ENCODE results near the gene RFTN1. TPM values are rescaled to one million over a fixed set of nuclear protein-coding genes. Genes with fewer than 3 reads are reported as not detected.

RFTN1 gene
- total and polyA plus RNA-seq, 2 of the 8 experiments (the other 6 are each of a cell fraction or from before 2014, with no cell fraction given) = 4.6 to 6.7 TPM

GRCh38 chr3:16426029-16426400, 87.5 kb downstream of the RFTN1 start:
- CTCF ChIA-PET (ENCODE audit: partially characterized antibody) = interaction anchor here (1.0 to 1.1 kb wide), 2 partner anchors 59 to 124 kb away, joined by 3 read pairs; no protein-coding TSS in a partner anchor
- H3K4ac ChIP-seq (replicated peaks; ENCODE audit: insufficient read length, low read depth, low read length) = no peak overlapping the region
- TF ChIP-seq TAF7 (optimal IDR thresholded peaks at IDR 0.05; ENCODE audit: borderline replicate concordance, low read depth, low read length) = no peak
- TF ChIP-seq ATF3 (IDR thresholded peaks at IDR 0.05; ENCODE audit: insufficient read depth, low read depth, low read length) = no peak
- TF ChIP-seq JUND (IDR thresholded peaks at IDR 0.05; ENCODE audit: low read length) = no peak
- no peak for TF ChIP-seq SAP30 (IDR thresholded peaks at IDR 0.05; ENCODE audit: insufficient read depth, insufficient replicate concordance, low read length)
- no peak for TF ChIP-seq SIN3A (conservative IDR thresholded peaks at IDR 0.05 in 1 of 2, IDR thresholded peaks at IDR 0.05 in 1 of 2; ENCODE audit: low read depth in 1 of 2, low read length in 2 of 2)
- no peak for TF ChIP-seq TAF1 (IDR thresholded peaks at IDR 0.05; ENCODE audit: low read depth, low read length)
- TF ChIP-seq FOSL1 (IDR thresholded peaks at IDR 0.05; ENCODE audit: insufficient read depth, low read depth, low read length) = no peak
- no peak for TF ChIP-seq MAFK (IDR thresholded peaks at IDR 0.05; ENCODE audit: low read depth, low read length)
- TF ChIP-seq CBX8 (IDR thresholded peaks at IDR 0.05; ENCODE audit: borderline replicate concordance, low read depth, low read length) = no peak
- TF ChIP-seq SIRT6 (IDR thresholded peaks at IDR 0.05; ENCODE audit: low read length) = no peak
- TF ChIP-seq YY1 (IDR thresholded peaks at IDR 0.05; ENCODE audit: low read depth, low read length) = no peak
- TF ChIP-seq BRCA1 (IDR thresholded peaks at IDR 0.05; ENCODE audit: low read depth, low read length) = no peak
- no peak for TF ChIP-seq RFX5 (IDR thresholded peaks at IDR 0.05; ENCODE audit: borderline replicate concordance, low read depth, low read length)
- no peak for TF ChIP-seq CREB1 (IDR thresholded peaks at IDR 0.05)
- TF ChIP-seq CBX5 (IDR thresholded peaks at IDR 0.05; ENCODE audit: low read depth, low read length) = no peak

More at GRCh38 chr3:16426029-16426400, 87.5 kb downstream of the RFTN1 start:
- Histone ChIP-seq H3K27me3 (replicated peaks in 1 of 4; ENCODE audit: control insufficient read depth in 3 of 4, extremely low read depth in 1 of 4, insufficient read depth in 3 of 4, low read length in 3 of 4) (no peaks in the 10 kb centered on the region), H3K4me3 (ENCODE audit: extremely low read depth in 1 of 4, insufficient read depth in 2 of 4, low read depth in 3 of 4, low read length in 4 of 4) (no peak overlapping the region), H3K18ac (ENCODE audit: extremely low read depth, low read length) (no peak overlapping the region), H2BK5ac (ENCODE audit: low read depth, low read length) (no peak overlapping the region), H3K23ac (ENCODE audit: insufficient read length) (no peak overlapping the region), H3K4me2 (ENCODE audit: insufficient read depth in 1 of 2, low read depth in 2 of 2, low read length in 2 of 2) (no peak overlapping the region), H2BK120ac (replicated peaks; ENCODE audit: low read depth, low read length) (no peak overlapping the region), H3K4me1 (replicated peaks in 1 of 4; ENCODE audit: control insufficient read depth in 3 of 4, insufficient read depth in 4 of 4, low read length in 3 of 4) (peaks cover 0 to 2% (median 0%) of the 10 kb centered on the region in 4 experiments; a peak in 1 of 7 replicates), H4K20me1 (replicated peaks in 1 of 2; ENCODE audit: control insufficient read depth in 1 of 2, insufficient read depth in 2 of 2, low read length in 2 of 2) (no peaks in the 10 kb centered on the region), H2BK12ac (ENCODE audit: low read depth, low read length) (no peak overlapping the region), H4K91ac (replicated peaks; ENCODE audit: insufficient read length, low read length) (no peak overlapping the region), H3K23me2 (ENCODE audit: low read depth, low read length) (no peaks in the 10 kb centered on the region), H4K5ac (ENCODE audit: insufficient read length, low read depth, low read length) (no peak overlapping the region), H2AFZ (ENCODE audit: low read length) (no peak overlapping the region), H2AK5ac (ENCODE audit: low read depth, low read length) (no peak overlapping the region), H2BK20ac (ENCODE audit: low read length) (no peak overlapping the region), H3K56ac (replicated peaks; ENCODE audit: insufficient read length, low read depth, low read length) (no peak overlapping the region), H3K14ac (ENCODE audit: insufficient read length) (no peak overlapping the region), H3K9ac (replicated peaks in 1 of 4; ENCODE audit: extremely low read depth in 1 of 4, low read depth in 3 of 4, low read length in 3 of 4) (no peak overlapping the region), H4K8ac (ENCODE audit: extremely low read depth, insufficient read depth, low read length) (no peak overlapping the region), H3K79me2 (ENCODE audit: control insufficient read depth in 1 of 2, insufficient read depth in 2 of 2, low read length in 2 of 2) (no peaks in the 10 kb centered on the region), H3K79me1 (ENCODE audit: low read depth, low read length) (no peaks in the 10 kb centered on the region), H3K27ac (ENCODE audit: low read depth, low read length) (no peak overlapping the region), H2BK15ac (ENCODE audit: low read length) (no peak overlapping the region), H3K36me3 (ENCODE audit: control insufficient read depth in 2 of 4, insufficient read depth in 4 of 4, low read length in 3 of 4) (no peaks in the 10 kb centered on the region), H3K9me3 (ENCODE audit: insufficient read depth in 2 of 2, low read depth in 1 of 2, low read length in 1 of 2) (no peaks in the 10 kb centered on the region)
- 87% methylated on average over 13 of the region's 13 CpGs; no CpG with 5 or more reads in 1 of the 2 experiments for WGBS, 2 experiments (ENCODE audit: extremely low coverage in 1 of 2, insufficient coverage in 1 of 2, insufficient read length in 1 of 2, insufficient replicate concordance in 2 of 2, low coverage in 1 of 2, low lambda C conversion rate in 2 of 2, missing lambda C conversion rate in 1 of 2)
- DNase-seq (ENCODE audit: low read depth in 1 of 2, low spot score in 2 of 2) = no peak
- no peak for FAIRE-seq
- POLR2A ChIA-PET (ENCODE audit: partially characterized antibody) = interaction anchor here (1.1 kb wide), 1 partner anchor 17 kb away, joined by 3 read pairs; no protein-coding TSS in a partner anchor

Data from H1 (cell line).